A549 (cell line): ENCODE results near the gene FKBP8. TPM values are rescaled to one million over a fixed set of nuclear protein-coding genes. Genes with fewer than 3 reads are reported as not detected.

ENCODE experiments used
- ATAC-seq, 2 experiments: fragments of 200-7000 bp in 1 of 2; fragments of >200 bp in 1 of 2; cut with Nextera tagmentation in 1 of 2; cut with Tn5 transposase in 1 of 2; 3 replicates each; pipeline versions ENCODE4 v1.8.0 to v1.9.1; 2018 to 2020; ENCODE audit warnings: mild to moderate bottlenecking in 1 of 2, moderate library complexity in 1 of 2
- CTCF ChIA-PET: fragments of 300-600 bp; sonication (Branson Sonifier 250); formaldehyde crosslinking; extraction: SDS; loops from one replicate; lab custom pipeline; 2021; ENCODE audit warnings: antibody characterized with exemption, inconsistent platforms; lab: Yijun Ruan, JAX
- POLR2A ChIA-PET: fragments of 350-600 bp; formaldehyde crosslinking; extraction: SDS; loops from one replicate; lab custom pipeline; 2021; ENCODE audit warnings: antibody characterized with exemption, inconsistent platforms; lab: Yijun Ruan, JAX
- DNase-seq, 2 experiments: peaks; one replicate each; pipeline versions ENCODE4 v3.0.0 to v3.0.0-alpha.2; 2011 to 2016; ENCODE audit warnings: low read depth in 1 of 2, low spot score in 1 of 2
- FAIRE-seq: peaks from 2 replicates; lab custom pipeline; 2011; peaks lifted over from hg19 to GRCh38; lab: Jason Lieb, UNC
- H3K27ac ChIP-seq, 2 experiments: fragments of >200 bp; sonication (Bioruptor Twin); formaldehyde crosslinking; 3 replicates each; pipeline ENCODE4 v1.5.1; 2016 to 2017
- H3K4me1 ChIP-seq: fragments of >200 bp; sonication (Bioruptor Twin); formaldehyde crosslinking; 3 replicates; pipeline ENCODE4 v1.6.1; 2016
- H3K4me2 ChIP-seq: fragments of >200 bp; sonication (Bioruptor Twin); formaldehyde crosslinking; 3 replicates; pipeline ENCODE4 v1.6.1; 2016
- H3K4me3 ChIP-seq: fragments of >200 bp; sonication (Bioruptor Twin); formaldehyde crosslinking; 3 replicates; pipeline ENCODE4 v1.5.1; 2016
- H3K9me3 ChIP-seq: fragments of >200 bp; sonication (Bioruptor Twin); formaldehyde crosslinking; 3 replicates; pipeline ENCODE4 v1.6.1; 2016
- BCL3 ChIP-seq: fragments of >200 bp; sonication (Bioruptor Twin); formaldehyde crosslinking; IDR thresholded peaks from 3 replicates; pipeline ENCODE4 v1.6.1; 2016
- CBX2 ChIP-seq: fragments of 200-600 bp; sonication (generic); IDR thresholded peaks from 2 replicates; pipeline ENCODE4 v1.6.1; 2016; ENCODE audit warnings: low read depth, mild to moderate bottlenecking, borderline replicate concordance
- CHD4 ChIP-seq: fragments of 200-600 bp; sonication (generic); IDR thresholded peaks from 2 replicates; pipeline ENCODE4 v1.6.1; 2016; ENCODE audit warnings: antibody characterized with exemption, mild to moderate bottlenecking, borderline replicate concordance
- CTCF ChIP-seq: fragments of >200 bp; sonication (Bioruptor Twin); formaldehyde crosslinking; IDR thresholded peaks from 3 replicates; pipeline ENCODE4 v1.5.1; 2016
- EHF ChIP-seq: fragments of 250-450 bp; sonication (Bioruptor Pico); IDR thresholded peaks from 2 replicates; pipeline ENCODE4 v1.5.0; 2020; ENCODE audit warnings: mild to moderate bottlenecking
- HEYL ChIP-seq: fragments of 250-450 bp; sonication (Bioruptor Pico); IDR thresholded peaks from 2 replicates; pipeline ENCODE4 v1.8.0; 2021; ENCODE audit warnings: mild to moderate bottlenecking, moderate library complexity
- HMGXB4 ChIP-seq: fragments of 250-450 bp; sonication (Bioruptor Pico); IDR thresholded peaks from 2 replicates; pipeline ENCODE4 v1.5.0; 2021; ENCODE audit warnings: mild to moderate bottlenecking, moderate library complexity, borderline replicate concordance
- HOXB13 ChIP-seq: fragments of 250-450 bp; sonication (Bioruptor Pico); IDR thresholded peaks from 2 replicates; pipeline ENCODE4 v1.5.0; 2020; ENCODE audit warnings: low read depth, mild to moderate bottlenecking, moderate library complexity
- KDM5A ChIP-seq: fragments of 200-600 bp; sonication (generic); IDR thresholded peaks from 2 replicates; pipeline ENCODE4 v1.6.1; 2016; ENCODE audit warnings: antibody characterized with exemption, mild to moderate bottlenecking
- MAFK ChIP-seq: fragments of 450-650 bp; IDR thresholded peaks from 2 replicates; pipeline ENCODE4 v1.6.1; 2014; ENCODE audit not compliant: partially characterized antibody
- MAX ChIP-seq: IDR thresholded peaks from 2 replicates; pipeline ENCODE4 v1.6.1; 2012
- POLR2AphosphoS2 ChIP-seq: conservative IDR thresholded peaks from 2 replicates; pipeline ENCODE4 v1.6.1; 2012; ENCODE audit warnings: low read length, improper control_type of control experiment, inconsistent platforms
- RAD21 ChIP-seq, 2 experiments: fragments of >200 bp in 1 of 2; sonication (Bioruptor Twin) in 1 of 2; formaldehyde crosslinking in 1 of 2; IDR thresholded peaks in 1 of 2; conservative IDR thresholded peaks in 1 of 2; 2 replicates in 1 of 2; 3 replicates in 1 of 2; pipeline ENCODE4 v1.6.1; 2012 to 2018; ENCODE audit warnings: inconsistent platforms in 1 of 2
- RARB ChIP-seq: fragments of 250-450 bp; sonication (Bioruptor Pico); IDR thresholded peaks from 2 replicates; pipeline ENCODE4 v1.8.0; 2021; ENCODE audit warnings: mild to moderate bottlenecking, moderate library complexity
- REST ChIP-seq: fragments of 200-600 bp; sonication (generic); IDR thresholded peaks from 2 replicates; pipeline ENCODE4 v1.6.1; 2016; ENCODE audit warnings: antibody characterized with exemption, mild to moderate bottlenecking, moderate library complexity
- RFX5 ChIP-seq: fragments of 450-650 bp; IDR thresholded peaks from 2 replicates; pipeline ENCODE4 v1.7.1; 2014; ENCODE audit warnings: antibody characterized with exemption, mild to moderate bottlenecking, moderate library complexity
- RNF2 ChIP-seq: fragments of 200-600 bp; sonication (generic); IDR thresholded peaks from 2 replicates; pipeline ENCODE4 v1.6.1; 2016; ENCODE audit warnings: low read depth, mild to moderate bottlenecking, antibody characterized with exemption, moderate library complexity, borderline replicate concordance
- SMC3 ChIP-seq: fragments of >200 bp; sonication (Bioruptor Twin); formaldehyde crosslinking; IDR thresholded peaks from 3 replicates; pipeline ENCODE4 v1.6.1; 2018; ENCODE audit warnings: inconsistent platforms
- TFCP2L1 ChIP-seq: fragments of 250-450 bp; sonication (Bioruptor Pico); IDR thresholded peaks from 2 replicates; pipeline ENCODE4 v1.5.0; 2021; ENCODE audit warnings: mild to moderate bottlenecking
- TP53 ChIP-seq: fragments of 250-450 bp; sonication (Bioruptor Pico); IDR thresholded peaks from 2 replicates; pipeline ENCODE4 v1.5.0; 2021; ENCODE audit warnings: mild to moderate bottlenecking, moderate library complexity
- ZC3H11A ChIP-seq: fragments of 450-650 bp; IDR thresholded peaks from 2 replicates; pipeline ENCODE4 v1.6.1; 2014; ENCODE audit warnings: antibody characterized with exemption, mild to moderate bottlenecking
- ZSCAN20 ChIP-seq: fragments of 250-450 bp; sonication (Bioruptor Pico); IDR thresholded peaks from 2 replicates; pipeline ENCODE4 v1.8.0; 2022; ENCODE audit warnings: mild to moderate bottlenecking, moderate library complexity
- WGBS: methylation state at CpG from one replicate; pipeline ENCODE4 v1.1.6; 2017; ENCODE audit errors: missing lambda C conversion rate; 5-methylcytosine and 5-hydroxymethylcytosine counted together
- polyA plus RNA-seq, 4 experiments: library from polyadenylated mRNA; depleted of rRNA in 3 of 4; stranded (reverse); fragments of >200 nt; fragmentation: RNase III in 1 of 4; extraction: RNeasy Plus Mini Kit Qiagen cat#74134 plus additional on column Dnase treatment in 1 of 4; gene quantifications; 2 replicates in 3 of 4; 3 replicates in 1 of 4; pipeline ENCODE4 v1.2.3, GENCODE V29; 2011 to 2017

The FKBP8 gene
- polyA plus RNA-seq, 2 of the 4 experiments (the other 2 are of a cell fraction): 56.1 to 123 TPM

- CTCF ChIA-PET: interaction anchor here (0.7 kb wide), 1 partner anchor 60 kb away, joined by 3 read pairs; no protein-coding TSS in a partner anchor
- no peak for DNase-seq
- POLR2A ChIA-PET: no interaction called here
- H3K4me3 ChIP-seq: no peak overlapping the region
- ATAC-seq: no peak
- no peaks in the 10 kb centered on the region for H3K9me3 ChIP-seq
- FAIRE-seq: no peak
- TF ChIP-seq MAFK: no peak
- no peak for TF ChIP-seq SMC3
- TF ChIP-seq HEYL (CRISPR knock-in tag): no peak
- no peak for TF ChIP-seq POLR2AphosphoS2
- no peak for TF ChIP-seq RARB
- TF ChIP-seq TFCP2L1 (CRISPR knock-in tag): no peak
- TF ChIP-seq KDM5A: no peak
- TF ChIP-seq CTCF: no peak
- no peak overlapping the region for H3K4me2 ChIP-seq
- 70% methylated on average over 2 of the region's 4 CpGs for WGBS
- H3K4me1 ChIP-seq: no peaks in the 10 kb centered on the region
- no peak overlapping the region for H3K27ac ChIP-seq
Observed at GRCh38 chr19:18533058-18533457, 10.3 kb downstream of the FKBP8 start.

- Histone ChIP-seq H3K27ac (no peak overlapping the region), H3K4me3 (no peak overlapping the region), H3K4me1 (no peaks in the 10 kb centered on the region), H3K4me2 (no peak overlapping the region), H3K9me3 (no peaks in the 10 kb centered on the region)
- DNase-seq: no peak
- FAIRE-seq: no peak
- no peak for ATAC-seq
- ChIA-PET POLR2A (no interaction called here), CTCF (interaction anchor here (1.2 to 1.8 kb wide), 2 partner anchors 23 to 123 kb away, joined by 3 to 4 read pairs; no protein-coding TSS in a partner anchor)
- WGBS: 96% methylated on average over 22 of the region's 22 CpGs
- TF ChIP-seq ZSCAN20 (no peak), RAD21 (conservative IDR thresholded peaks at IDR 0.05 in 1 of 2, IDR thresholded peaks at IDR 0.05 in 1 of 2) (no peak), HOXB13 (CRISPR knock-in tag) (no peak), HMGXB4 (CRISPR knock-in tag) (no peak), TP53 (no peak), CTCF (no peak), REST (no peak), MAX (no peak), BCL3 (no peak), EHF (CRISPR knock-in tag) (no peak), ZC3H11A (no peak), CBX2 (no peak), RFX5 (no peak), RNF2 (no peak), MAFK (no peak), CHD4 (no peak)
- TF ChIP-seq, all 56 proteins: peak for 0
Observed at GRCh38 chr19:18532168-18532890, 11.0 kb downstream of the FKBP8 start.
